ENCODE data around the gene TYRP1.
"Not testable (repeated sequence)": the region's sequence is repeated elsewhere in the genome, so short reads cannot be mapped to it uniquely, and the experiment has no call there.

Gene TYRP1

DNA sequence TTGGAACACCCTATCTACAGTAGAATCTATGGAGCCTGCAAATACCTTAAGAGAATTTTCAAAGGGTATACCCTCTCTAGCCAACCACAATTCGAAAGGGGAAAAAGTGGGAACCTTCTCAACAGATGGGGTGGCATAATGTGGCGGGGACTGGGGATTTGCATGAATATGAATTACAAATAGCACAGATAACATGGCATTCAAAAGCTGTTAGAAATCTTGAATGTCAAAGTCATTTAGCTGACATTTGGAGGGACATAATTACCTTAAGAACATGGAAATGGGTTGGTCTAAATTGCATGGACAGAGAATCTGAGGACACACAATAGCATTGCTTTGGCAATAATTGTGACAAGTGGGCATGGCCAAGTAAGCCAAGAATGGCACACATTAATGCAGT is 23.2 kb upstream of the TYRP1 start:
- Histone ChIP-seq H3K36me3 (ENCODE audit: control insufficient read depth, insufficient read depth, low read length) (no peaks in the 10 kb centered on the region), H3K27me3 (replicated peaks; ENCODE audit: control insufficient read depth, insufficient read depth, low read length) (no peaks in the 10 kb centered on the region), H3K4me3 (replicated peaks; ENCODE audit: low read depth, low read length) (no peak overlapping the region)
- TF ChIP-seq, protein P1, sequence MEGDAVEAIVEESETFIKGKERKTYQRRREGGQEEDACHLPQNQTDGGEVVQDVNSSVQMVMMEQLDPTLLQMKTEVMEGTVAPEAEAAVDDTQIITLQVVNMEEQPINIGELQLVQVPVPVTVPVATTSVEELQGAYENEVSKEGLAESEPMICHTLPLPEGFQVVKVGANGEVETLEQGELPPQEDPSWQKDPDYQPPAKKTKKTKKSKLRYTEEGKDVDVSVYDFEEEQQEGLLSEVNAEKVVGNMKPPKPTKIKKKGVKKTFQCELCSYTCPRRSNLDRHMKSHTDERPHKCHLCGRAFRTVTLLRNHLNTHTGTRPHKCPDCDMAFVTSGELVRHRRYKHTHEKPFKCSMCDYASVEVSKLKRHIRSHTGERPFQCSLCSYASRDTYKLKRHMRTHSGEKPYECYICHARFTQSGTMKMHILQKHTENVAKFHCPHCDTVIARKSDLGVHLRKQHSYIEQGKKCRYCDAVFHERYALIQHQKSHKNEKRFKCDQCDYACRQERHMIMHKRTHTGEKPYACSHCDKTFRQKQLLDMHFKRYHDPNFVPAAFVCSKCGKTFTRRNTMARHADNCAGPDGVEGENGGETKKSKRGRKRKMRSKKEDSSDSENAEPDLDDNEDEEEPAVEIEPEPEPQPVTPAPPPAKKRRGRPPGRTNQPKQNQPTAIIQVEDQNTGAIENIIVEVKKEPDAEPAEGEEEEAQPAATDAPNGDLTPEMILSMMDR (IDR thresholded peaks at IDR 0.05; ENCODE audit: insufficient read depth, low read length, poor library complexity, severe bottlenecking): no peak
- DNase-seq (ENCODE audit: extremely low read depth, insufficient read length): no peak

DNA sequence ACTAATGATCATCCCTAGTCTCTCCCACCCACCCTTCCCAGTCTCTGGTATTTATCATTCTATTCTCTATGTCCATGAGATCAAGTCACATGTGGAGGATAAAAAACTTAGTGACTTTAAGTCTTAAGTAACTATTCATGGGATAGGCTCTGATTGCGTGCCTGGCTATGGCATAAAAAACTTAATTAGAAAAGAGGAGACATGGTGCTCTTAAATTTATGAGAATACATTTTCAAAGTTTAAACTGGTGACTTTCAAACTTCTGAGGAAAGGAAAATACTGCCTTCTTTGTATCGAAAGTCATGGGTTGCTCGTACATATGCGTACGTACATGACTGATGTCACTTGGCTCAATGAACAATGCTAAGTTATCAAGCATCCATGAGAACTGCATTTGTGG is 18.2 kb upstream of the TYRP1 start:
- no peak overlapping the region for H3K4me3 ChIP-seq (replicated peaks; ENCODE audit: low read depth, low read length)
- no peaks in the 10 kb centered on the region for H3K36me3 ChIP-seq (ENCODE audit: control insufficient read depth, insufficient read depth, low read length)
- H3K27me3 ChIP-seq (replicated peaks; ENCODE audit: control insufficient read depth, insufficient read depth, low read length): no peaks in the 10 kb centered on the region
- TF ChIP-seq, protein P1 (IDR thresholded peaks at IDR 0.05; ENCODE audit: insufficient read depth, low read length, poor library complexity, severe bottlenecking): no peak
- no peak for DNase-seq (ENCODE audit: extremely low read depth, insufficient read length)

DNA sequence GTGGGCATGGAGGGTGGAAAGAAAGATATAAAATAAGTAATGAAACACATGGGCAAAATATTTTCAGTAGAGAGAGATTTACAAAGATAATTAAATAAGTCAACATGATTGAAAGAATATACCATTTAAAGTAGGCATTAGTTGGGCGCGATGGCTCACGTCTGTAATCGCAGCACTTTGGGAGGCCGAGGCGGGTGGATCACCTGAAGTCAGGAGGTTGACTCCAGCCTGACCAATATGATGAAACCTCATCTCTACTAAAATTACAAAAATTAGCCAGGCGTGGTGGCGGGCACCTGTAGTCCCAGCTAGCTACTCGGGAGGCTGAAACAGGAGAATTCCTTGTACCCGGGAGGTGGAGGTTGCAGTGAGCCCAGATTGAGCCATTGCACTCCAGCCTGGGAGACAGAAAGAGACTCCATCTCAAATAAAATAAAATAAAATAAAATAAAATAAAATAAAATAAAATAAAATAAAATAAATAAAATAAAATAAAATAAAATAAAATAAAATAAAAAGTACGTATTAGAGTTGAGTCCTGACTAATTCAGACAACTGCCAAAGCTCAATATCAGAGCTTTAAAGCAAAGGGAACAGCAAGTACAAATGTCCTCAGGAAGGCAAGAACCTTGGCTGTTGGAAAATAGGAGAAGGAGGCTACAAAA is 15.6 kb upstream of the TYRP1 start:
- H3K27me3 ChIP-seq (replicated peaks; ENCODE audit: control insufficient read depth, insufficient read depth, low read length); DNase-seq (ENCODE audit: extremely low read depth, insufficient read length); H3K36me3 ChIP-seq (ENCODE audit: control insufficient read depth, insufficient read depth, low read length); H3K4me3 ChIP-seq (replicated peaks; ENCODE audit: low read depth, low read length): not testable (repeated sequence)

DNA sequence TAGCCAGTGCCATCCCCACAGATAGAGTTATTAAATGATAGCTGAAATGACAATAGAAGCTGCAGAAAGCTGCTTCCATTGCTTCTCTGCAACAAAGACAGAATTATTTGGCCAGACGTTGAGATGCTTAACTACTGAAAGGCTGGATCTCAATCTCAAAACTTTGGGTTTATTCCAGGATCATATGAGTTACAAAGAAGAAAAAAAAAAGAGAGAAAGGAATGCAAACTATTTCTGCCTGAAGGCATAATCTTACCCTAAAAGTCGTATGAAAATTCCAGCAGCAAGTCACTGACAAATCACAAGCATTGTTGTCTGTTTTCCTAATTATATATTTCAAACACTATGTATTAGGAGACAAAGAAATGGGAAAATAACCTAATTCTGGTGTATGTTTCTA is 12.8 kb upstream of the TYRP1 start:
- TF ChIP-seq, protein P1 (IDR thresholded peaks at IDR 0.05; ENCODE audit: insufficient read depth, low read length, poor library complexity, severe bottlenecking): no peak
- DNase-seq (ENCODE audit: extremely low read depth, insufficient read length): no peak
- Histone ChIP-seq H3K27me3 (replicated peaks; ENCODE audit: control insufficient read depth, insufficient read depth, low read length) (no peaks in the 10 kb centered on the region), H3K36me3 (ENCODE audit: control insufficient read depth, insufficient read depth, low read length) (no peaks in the 10 kb centered on the region), H3K4me3 (replicated peaks; ENCODE audit: low read depth, low read length) (no peak overlapping the region)

DNA sequence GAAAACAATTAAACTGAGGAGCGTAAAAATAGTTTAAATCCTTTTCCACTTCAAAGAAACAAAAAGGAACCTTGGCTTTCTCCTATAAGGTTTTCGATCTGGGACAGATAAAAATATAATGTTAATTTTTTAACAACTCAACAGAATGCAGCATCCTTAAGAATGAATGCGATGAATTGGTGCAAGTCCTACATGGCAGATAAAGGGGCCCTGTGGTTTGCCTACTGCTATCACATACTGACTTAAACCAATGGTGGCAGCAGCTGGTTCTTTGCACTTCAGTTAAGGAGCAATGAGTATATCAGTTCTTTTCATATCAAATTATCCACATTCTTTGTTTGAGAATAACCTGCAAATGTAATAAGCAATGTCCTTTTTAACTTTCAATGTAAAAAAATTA is 12.4 kb upstream of the TYRP1 start:
- TF ChIP-seq, protein P1 (IDR thresholded peaks at IDR 0.05; ENCODE audit: insufficient read depth, low read length, poor library complexity, severe bottlenecking): no peak
- H3K36me3 ChIP-seq (ENCODE audit: control insufficient read depth, insufficient read depth, low read length): no peaks in the 10 kb centered on the region
- no peak overlapping the region for H3K4me3 ChIP-seq (replicated peaks; ENCODE audit: low read depth, low read length)
- no peak for DNase-seq (ENCODE audit: extremely low read depth, insufficient read length)
- H3K27me3 ChIP-seq (replicated peaks; ENCODE audit: control insufficient read depth, insufficient read depth, low read length): no peaks in the 10 kb centered on the region

DNA sequence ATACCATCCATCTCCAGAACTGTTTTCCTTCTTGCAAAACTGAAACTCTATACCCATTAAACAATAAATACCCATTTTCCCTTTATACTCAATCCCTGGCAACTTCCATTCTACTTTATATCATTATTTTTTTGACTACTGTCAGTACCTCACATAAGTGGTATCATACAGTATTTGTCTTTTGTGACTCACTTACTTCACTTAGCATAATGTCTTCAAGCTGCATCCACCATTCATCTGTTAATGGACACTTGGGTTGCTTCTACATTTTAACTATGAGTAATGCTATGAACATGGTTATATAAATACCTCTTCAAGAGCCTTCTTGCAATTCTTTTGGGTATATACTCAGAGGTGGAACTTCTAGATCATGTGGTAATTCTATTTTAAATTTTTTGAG is 11.6 kb upstream of the TYRP1 start:
- Histone ChIP-seq H3K27me3 (replicated peaks; ENCODE audit: control insufficient read depth, insufficient read depth, low read length) (no peaks in the 10 kb centered on the region), H3K36me3 (ENCODE audit: control insufficient read depth, insufficient read depth, low read length) (no peaks in the 10 kb centered on the region), H3K4me3 (replicated peaks; ENCODE audit: low read depth, low read length) (no peak overlapping the region)
- TF ChIP-seq, protein P1 (IDR thresholded peaks at IDR 0.05; ENCODE audit: insufficient read depth, low read length, poor library complexity, severe bottlenecking): no peak
- DNase-seq (ENCODE audit: extremely low read depth, insufficient read length): no peak
